IPS DF 4.7 (cell line): ENCODE results near the gene ARSI.

Experiments used
- DNase-seq: peaks from one replicate; pipeline ENCODE4 v3.0.0-alpha.2; 2013; ENCODE audit warnings: low spot score; ENCODE audit errors: extremely low read depth

ARSI gene

DNA sequence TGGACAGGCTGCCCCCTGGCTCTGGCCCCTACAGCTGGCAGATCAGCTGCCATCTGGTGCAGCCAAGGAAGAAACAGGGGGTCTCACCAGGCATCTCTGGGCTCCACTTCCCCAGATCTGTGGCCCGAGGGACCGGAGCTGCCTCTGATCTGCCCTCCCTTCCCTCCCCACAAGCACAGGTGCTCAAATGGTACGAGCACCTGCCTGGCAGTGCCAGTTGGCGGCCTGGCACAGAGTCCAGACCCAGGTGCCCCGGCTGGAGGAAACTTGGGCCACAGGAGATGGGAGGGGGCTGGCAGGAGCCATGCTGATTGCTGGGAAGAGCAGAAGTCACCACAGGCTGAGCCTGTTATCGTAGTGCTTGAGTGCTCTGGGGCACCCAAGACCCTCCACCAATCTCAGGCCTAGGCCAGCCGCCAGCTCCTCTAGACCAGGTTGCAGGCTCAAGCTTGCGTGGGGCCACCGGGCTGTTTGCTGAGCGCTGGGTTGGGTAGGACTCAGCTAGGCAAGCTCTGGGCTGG, 8.1 kb downstream of the ARSI start:
- DNase-seq = no peak

DNA sequence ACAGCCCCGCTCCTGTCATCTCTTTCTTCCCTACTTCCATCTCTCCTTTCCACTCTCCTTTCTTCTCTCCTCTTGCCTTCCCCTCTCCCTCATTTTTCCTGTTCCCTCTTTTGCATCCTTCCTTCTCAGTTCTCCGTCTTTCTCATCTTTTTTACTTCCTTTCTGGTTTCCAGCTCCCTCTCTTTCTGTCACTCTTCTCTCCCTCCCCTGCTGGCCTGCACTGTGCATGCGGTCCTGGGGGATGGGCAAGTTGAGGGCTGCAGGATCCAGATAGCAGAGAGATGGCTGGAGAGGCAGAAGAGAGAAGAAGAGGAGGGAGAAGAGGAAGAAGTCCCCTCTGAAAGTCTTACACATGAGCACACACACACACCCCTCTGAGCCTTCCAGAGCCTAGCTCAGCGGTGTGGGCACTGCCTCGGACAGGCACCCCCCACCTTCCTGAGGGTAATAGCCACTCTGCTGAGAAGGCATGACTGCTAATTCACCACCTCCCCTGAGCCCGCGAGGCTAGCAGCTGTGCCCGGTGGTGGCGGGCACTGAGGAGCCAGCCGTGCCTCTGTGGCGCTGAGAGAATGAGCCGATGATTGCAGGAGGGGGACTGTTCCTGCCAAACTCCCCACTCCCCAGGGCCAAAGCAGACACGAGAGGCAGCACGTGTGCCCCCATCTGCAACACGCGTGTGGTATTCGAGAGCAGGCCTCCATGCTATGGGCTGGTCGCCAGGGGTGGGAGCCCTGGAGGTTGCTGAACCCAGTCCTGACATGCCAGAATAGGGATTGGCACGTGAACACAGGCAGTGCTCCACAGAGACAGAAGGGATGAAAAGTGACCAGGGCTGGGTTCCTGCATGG, 9.4 kb downstream of the ARSI start:
- no peak for DNase-seq

DNA sequence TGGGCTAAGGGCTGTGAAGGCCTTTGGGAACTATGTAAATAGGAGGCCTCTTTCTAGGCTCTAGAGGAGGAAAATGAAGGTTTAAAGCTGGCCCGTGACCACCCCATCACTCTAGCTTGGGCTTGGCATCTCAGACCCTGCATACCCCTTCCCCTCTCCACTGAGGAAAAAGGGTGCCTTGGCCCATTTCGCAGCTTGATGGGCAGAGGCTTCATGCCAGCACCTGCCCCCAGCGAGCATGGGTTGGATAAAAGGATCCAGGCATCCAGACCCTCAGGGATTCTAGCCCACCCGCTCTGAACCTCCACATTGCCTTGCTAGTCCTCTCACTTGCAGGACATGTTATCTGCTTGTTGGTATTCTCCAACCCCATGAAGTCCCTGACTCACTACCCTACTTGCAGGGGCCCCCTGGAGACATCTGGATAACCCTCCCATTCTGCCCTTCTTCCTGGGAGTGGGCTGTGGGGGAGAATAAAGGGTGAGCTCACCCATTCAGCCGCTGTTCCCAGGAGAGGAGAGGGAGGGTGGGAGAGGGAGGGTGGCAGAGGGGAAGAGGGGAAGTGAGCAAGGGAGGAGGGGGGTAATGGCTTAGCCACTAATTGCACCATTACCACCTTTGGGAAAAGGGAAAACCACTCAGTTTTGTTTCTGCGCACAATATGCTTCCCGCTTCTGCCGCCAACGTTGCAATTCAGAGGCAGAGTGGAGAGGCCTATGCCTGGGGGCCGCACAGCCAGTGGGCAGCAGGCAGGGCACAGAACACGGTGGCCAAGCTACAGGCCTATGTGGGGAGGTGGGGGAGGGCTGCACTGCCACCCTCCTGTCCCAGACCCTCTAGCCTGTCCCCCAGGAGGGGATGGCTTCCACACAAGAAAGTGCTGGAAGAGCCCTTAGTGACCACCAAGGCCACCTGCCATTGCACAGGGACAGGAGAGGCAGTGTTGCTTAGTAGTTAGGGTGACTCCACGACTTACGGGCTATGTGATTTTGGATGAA, 11.0 kb downstream of the ARSI start:
- DNase-seq = no peak

DNA sequence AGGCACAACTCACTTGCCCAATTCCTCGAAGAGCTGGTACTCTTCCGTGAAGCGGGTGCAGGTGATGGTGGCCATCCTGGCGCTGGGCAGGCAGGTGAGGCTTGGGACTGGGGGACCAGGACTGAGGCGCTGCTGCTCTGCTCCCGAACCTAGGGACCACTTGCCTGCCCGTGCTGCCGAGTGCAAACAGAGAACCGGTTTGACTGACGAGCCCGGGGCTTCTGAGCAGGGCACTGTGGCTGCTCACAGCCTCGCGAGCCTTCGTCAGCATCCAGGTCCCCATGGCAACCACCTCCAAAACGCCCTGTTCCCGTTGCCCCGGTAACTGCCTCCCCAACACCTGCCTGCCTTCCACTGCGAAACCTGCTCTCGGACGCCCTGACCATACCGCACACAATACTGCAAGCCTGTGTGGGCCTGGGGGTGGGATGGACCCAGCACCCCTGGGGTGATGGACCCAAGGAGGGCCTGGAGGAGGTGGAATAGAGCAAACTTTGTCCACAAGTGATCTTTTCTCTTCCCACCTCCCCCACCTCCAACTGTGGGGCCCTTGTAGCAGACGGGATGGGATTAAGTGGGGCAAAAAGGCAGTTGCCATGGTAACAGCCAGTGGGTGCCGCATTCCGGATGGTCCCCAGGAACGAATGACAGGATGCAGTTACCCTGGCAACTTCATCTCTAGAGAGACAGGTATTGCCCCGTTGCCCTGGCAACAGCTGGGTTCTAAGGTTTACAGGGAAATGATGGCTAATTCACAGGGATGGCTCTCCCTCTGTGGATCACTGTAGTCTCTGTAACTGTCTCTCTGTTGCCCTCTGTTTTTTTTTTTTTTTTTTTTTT, 12.9 kb downstream of the ARSI start, which contains the start of gene CAMK2A:
TSS of gene CAMK2A (minus strand) at position 223 of the 840 bp plus-strand sequence. CDS start at position 75, 148 bp downstream.
- DNase-seq = no peak

DNA sequence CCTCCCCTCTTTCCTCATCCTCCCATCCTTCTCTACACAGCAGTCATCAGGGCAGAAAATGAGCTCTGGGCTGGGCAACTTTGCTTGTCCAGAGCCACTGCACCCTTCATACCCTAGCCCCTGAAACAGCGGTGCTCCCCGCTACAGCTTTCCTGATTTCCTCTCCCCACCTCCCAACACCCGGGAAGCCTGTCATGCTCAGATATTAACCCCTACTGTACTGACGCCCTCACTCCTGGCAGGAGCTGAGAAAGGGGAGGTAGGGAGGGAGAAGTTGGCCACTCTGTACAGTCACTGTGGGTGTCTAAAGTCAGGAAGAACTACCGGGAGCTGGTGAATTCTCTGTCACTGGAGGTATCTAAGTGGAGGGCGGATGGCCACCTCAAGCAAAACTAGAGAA, 13.9 kb downstream of the ARSI start:
- DNase-seq = no peak

DNA sequence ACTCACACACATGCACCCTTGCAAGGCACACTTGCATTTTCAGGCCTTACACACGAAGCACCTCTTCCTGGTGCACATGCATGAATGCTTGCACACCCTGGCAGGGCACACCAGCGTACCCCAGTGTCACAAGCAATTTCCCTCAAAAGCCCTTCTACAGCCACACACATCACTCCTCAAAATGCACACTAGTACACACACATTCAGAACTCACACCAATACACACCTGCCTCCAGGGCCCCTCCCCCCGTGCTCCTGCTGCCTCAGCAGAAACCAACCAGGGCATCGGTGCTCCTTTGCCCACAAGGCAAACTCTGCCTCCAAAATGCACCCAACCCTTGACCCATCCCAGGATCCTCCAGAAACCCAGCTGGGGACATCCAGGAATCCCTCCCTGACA, 14.3 kb downstream of the ARSI start:
- DNase-seq = no peak

DNA sequence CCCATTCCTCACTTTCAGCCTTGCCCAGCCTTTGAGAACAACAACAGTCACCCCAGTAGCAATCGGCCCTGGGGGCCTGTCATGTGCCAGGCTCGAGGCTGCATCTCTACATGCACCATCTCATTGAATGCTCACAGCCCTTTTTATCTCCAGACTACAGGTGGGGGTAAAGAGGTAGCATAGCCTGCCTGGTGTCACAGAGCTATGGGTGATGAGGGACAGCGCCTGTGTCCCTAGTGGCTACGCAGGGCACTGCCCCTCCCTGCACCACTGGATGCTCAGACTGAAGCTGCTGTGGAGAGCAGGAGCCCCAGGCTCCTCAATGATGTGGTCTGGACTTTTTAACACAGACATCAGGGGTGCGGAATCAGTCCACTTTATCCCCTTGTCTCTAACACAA, 15.9 kb downstream of the ARSI start:
- no peak for DNase-seq

DNA sequence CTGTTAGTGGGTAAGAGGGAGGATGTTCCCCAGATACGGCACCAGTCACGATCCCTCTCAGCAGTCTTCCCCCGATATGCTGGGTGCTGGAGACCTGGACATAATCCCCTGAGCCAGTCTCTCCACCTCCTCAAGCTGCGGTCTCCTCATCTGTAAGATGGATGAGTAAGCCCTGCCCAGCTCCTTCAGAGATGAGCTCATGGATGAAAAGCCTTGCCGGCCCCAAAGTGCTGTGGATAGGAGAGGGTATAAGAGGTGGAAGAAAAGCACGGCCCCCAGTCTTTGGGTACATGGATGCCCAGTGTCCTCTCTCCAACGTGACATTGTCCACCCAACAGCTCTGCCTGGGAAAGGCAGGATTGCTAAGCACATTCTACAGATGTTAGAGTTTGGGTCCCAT, 17.6 kb downstream of the ARSI start:
- DNase-seq = no peak

DNA sequence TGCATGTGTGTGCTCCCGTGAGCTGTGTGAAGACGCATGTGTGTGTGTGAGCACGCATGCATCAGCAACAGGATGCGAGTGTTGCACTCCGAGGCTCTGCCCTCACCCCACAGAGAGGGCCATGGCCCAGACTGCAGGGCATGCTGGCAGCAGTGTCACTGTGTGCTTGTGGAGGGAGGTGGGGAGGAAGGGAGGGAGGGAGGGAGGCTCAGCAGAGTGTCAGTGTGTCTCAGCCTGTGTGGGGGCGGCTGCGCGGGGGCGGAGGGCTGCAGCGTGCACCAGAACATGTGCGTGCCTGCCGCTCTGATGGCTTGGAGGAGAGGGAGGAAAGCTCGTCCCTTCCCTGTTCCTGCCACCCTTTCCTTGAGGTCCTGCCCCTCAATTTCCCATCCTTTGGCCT, 18.4 kb downstream of the ARSI start:
- no peak for DNase-seq

DNA sequence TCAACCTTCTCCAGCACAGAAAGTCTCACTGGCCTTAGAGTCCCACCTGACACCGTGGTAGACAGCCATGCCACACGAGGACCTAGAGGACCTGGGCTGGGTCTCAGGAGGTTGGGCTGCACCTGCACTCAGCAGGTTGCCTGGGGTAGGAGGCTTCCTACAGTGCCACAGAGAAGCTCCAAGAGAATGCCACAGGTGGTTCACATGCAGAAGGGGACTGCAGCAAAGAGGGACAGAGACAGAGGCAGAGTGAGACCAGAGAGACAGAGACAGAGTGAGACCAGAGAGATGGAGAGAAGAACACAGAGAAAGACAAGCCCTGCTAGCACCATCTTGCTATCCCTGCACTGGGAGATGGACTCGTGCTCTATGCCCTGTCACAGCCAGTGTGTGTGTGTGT, 18.8 kb downstream of the ARSI start:
- DNase-seq = no peak

DNA sequence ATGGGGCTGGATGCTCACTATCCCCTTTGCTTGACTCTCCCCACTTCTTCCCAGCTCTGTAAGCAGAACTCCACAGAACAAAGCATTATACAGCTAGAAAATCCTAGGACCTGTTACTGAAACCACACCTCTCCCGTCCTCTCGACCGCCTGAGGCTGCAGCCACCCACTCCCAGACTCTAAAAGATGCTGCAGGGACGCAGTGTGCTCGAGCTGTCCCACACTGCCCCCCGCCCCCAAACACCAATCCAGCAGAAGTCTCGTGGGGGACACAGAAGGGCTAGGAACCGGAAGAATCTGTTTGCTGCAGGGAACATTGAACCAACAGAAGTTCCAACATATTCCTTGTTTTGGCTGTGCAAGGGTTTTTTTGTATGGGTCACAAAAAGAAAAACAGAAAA, 20.7 kb downstream of the ARSI start:
- DNase-seq = no peak

DNA sequence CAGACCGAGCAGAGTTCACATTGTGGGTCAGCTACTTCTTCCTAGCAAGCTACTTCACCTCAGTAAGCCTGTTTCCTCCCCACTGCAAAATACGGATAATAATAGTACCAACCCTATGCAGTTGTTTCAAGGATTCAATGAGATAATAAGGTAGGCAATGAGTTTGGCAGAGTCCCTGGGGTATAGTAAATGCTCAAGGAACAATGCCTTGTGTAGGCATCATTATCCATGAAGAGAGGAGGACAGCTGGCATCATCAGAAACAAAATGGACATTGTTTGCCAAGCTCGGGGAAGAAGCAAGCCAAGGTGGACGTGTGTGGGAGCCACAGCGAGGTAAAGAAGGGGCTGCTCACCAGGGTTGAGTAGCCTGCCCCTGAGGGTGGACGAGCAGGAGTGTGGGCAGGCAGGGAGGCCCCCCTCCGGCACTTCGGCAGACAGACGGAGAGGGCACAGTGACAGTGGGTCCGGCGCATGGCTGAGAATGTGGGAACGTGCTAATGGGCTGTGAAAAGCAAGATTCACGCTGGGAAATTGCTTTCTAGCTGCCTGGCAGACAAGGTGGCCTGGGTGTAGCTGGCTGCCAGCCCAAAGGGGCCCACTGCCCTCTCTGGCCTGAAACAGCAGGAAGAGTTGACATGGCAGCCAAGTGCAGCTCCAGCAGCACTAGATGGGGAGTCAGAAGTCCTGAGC, 23.2 kb downstream of the ARSI start:
- DNase-seq = no peak

DNA sequence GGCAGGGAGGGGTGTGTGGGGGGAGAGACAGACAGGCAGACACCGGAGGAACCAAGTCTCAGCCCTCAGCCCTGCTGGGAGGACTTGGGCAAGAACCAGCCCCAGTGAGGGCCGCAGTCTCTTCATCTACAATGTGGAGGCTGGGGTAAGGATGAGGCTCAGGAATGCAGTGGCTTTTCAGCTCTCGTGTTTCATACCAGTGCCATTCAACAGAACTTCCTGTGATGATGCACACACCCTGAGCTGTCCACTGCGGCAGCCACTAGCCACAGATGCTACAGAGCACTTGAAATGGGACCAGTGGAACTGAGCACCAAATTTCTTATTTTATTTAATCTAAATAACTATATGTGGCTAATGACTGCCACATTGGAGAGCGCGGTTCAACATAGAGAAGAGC, 23.8 kb downstream of the ARSI start:
- DNase-seq = no peak

DNA sequence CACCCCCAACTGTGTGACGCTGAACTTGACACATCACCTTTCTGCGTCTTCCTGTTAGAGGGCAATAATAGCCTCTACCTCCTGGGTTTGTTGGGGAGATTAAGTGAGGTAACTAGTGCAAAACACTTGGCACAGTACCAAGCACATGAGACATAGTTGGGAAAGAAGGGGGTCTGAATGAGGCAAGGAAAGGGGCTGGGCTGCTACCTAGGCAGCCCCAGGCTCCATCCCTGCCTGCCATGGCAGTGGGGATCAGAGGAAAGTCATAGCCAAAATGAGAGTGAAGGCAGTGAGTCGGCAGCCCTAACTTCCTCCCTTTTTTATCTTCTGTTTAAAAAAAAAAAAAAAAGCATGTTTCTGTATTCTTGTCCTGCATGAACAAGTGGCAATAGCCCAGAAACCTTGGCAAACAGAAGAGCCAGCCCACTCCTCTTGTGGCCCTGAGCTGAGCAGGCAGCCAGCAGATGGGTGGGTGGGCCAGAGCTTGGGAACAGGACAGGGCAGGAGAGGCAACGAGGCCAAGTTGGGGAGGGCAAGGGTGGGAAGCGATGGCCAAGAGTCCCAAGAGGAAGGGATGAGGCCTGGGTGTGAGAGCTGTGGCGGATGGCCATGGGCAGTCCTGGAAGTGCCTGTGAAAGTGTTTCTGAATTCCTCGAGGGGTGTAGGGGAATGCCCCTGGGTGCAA, 24.5 kb downstream of the ARSI start:
- no peak for DNase-seq

DNA sequence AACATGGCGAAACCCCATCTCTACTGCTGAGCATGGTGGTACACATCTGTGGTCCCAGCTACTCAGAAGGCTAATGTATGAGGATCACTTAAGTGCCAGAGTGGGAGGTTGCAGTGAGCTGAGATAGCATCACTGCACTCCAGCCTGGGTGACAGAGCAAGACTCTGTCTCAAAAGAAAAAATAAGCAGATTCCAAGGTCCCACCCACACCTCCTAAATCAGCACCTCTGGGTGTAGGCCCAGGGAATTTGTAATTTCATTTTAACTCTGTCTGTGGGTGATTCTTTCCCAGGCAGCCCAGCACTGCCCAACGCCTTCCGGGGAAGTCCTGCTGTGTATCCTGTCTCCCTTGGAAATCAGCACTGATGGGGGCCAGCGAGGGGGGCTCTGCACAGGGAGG, 25.7 kb downstream of the ARSI start:
- DNase-seq = no peak

DNA sequence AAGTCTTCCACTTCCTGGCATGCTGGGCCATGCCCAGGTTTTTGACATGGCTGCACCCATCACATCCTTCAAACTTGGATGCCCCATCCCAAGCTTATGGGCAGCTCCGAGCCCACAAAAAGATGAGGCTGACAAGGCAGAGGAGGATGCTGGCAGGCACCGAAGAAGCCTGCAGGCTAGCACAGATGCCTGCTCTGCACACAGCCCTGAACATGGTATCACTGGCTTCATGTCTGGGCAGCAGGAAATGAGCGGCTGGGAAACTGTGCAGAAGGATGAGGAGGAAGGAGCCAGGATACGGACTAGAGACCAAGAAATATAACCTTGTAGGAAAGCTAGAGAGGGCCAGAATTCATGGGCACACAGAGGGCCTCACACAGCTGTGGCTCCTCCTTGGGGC, 27.9 kb downstream of the ARSI start:
- no peak for DNase-seq

DNA sequence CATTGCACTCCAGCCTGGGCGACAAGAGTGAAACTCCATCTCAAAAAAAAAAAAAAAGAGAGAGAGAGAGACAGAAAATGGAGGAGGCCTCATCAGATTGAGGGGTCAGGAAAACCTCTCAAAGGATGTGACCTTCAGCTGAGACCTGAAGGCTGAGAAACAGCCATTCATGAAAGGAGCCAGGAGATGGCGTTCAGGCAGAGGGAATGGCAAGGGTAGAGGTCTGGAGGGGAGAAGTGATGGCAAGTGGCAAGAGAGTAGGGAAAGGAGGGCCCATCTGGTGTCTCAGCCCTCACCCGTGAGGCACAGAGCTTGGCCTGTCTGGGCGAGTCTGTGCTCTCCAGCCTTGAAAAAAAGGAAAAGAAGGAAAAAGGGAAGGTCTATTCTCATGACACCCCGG, 30.2 kb downstream of the ARSI start:
- DNase-seq = peak; percentile 36

DNA sequence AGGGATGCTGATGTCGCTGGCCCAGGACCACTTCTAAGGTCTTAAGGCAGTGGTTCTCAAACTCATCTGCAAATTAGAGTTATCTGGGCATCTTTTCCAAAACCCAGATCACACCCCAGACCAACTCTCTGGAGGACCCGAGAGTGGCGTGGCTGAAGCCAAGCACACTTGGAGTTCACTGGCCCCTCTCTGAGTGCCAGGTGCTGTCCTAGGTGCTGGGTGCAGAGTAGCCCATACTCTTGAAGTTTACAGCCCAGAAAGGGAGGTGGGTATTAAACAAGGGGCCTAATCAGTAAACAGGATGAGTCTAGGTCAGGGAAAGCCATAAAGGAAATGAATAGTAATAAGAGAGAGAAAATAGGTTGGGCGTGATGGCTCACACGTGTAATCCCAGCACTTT, 30.8 kb downstream of the ARSI start:
- DNase-seq = no peak

DNA sequence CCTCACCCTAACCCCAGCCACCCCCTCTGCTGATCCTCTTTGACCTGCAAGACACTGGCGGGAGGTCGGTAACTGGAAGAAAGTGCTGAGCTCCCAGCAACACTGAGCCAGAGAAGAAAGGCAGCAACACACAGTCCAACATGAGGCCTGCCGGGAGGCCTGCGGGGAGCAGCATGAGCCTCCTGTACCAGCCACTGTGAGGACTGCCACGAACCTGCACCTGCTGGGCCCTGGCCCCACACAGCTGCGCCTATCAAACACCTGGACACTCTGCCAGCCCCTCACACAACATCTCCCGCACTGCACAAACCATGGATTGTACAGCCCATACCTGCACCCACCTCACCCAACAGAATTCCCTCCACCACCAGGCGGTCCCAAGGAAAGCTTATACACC, 31.4 kb downstream of the ARSI start:
- no peak for DNase-seq
